WTC11 (cell line): ENCODE measurements around the gene ARG2. TPM values are rescaled to one million over a fixed set of nuclear protein-coding genes. Genes with fewer than 3 reads are reported as not detected.

Experiments used
- ATAC-seq: fragments of 200-7000 bp; cut with Tn5 transposase; 2 replicates; pipeline ENCODE4 v1.10.0; 2021; ENCODE audit warnings: mild to moderate bottlenecking, moderate library complexity
- CTCF ChIA-PET: fragments of 300-600 bp; sonication (Branson Sonifier 250); formaldehyde crosslinking; loops from one replicate; lab custom pipeline; 2021; ENCODE audit warnings: antibody characterized with exemption; lab: Charles Lee
- POLR2A ChIA-PET: fragments of 350-600 bp; sonication (Branson Sonifier 250); formaldehyde crosslinking; loops from one replicate; lab custom pipeline; 2021; ENCODE audit warnings: antibody characterized with exemption; lab: Charles Lee
- DNase-seq: peaks from one replicate; pipeline ENCODE4 v3.0.0; 2021; ENCODE audit warnings: low spot score
- H3K27ac Mint-ChIP-seq: 2 replicates; pipeline ENCODE4 v1.8.0; 2021; ENCODE audit warnings: mixed read lengths
- H3K27me3 Mint-ChIP-seq: 2 replicates; pipeline ENCODE4 v1.8.0; 2021; ENCODE audit warnings: low read depth, mild to moderate bottlenecking, moderate library complexity, mixed read lengths
- H3K36me3 Mint-ChIP-seq: 2 replicates; pipeline ENCODE4 v1.8.0; 2021; ENCODE audit warnings: mixed read lengths
- H3K4me1 Mint-ChIP-seq: 2 replicates; pipeline ENCODE4 v1.8.0; 2022; ENCODE audit warnings: mixed read lengths
- H3K4me3 Mint-ChIP-seq: 2 replicates; pipeline ENCODE4 v1.8.0; 2021; ENCODE audit warnings: mild to moderate bottlenecking, moderate library complexity, mixed read lengths
- H3K9me3 Mint-ChIP-seq: 2 replicates; pipeline ENCODE4 v1.8.0; 2021; ENCODE audit warnings: mixed read lengths
- CBFB ChIP-seq: sonication (generic); formaldehyde crosslinking; IDR thresholded peaks from 2 replicates; pipeline ENCODE4 v1.8.1; 2022; ENCODE audit warnings: mild to moderate bottlenecking, low read depth, missing genetic modification reagents
- EMX1 ChIP-seq: fragments of 250-450 bp; sonication (Bioruptor Pico); IDR thresholded peaks from 2 replicates; pipeline ENCODE4 v1.8.0; 2021; ENCODE audit warnings: mild to moderate bottlenecking
- FOXP1 ChIP-seq: sonication (generic); formaldehyde crosslinking; IDR thresholded peaks from 2 replicates; pipeline ENCODE4 v1.8.0; 2022; ENCODE audit warnings: missing genetic modification reagents, mild to moderate bottlenecking, moderate library complexity, borderline replicate concordance
- GRHL2 ChIP-seq: fragments of 250-450 bp; sonication (Bioruptor Pico); IDR thresholded peaks from 2 replicates; pipeline ENCODE4 v1.8.0; 2022; ENCODE audit warnings: mild to moderate bottlenecking, moderate library complexity; ENCODE audit not compliant: insufficient replicate concordance, severe bottlenecking
- HMGA2 ChIP-seq: fragments of 250-450 bp; sonication (Bioruptor Pico); IDR thresholded peaks from 2 replicates; pipeline ENCODE4 v1.4.0; 2021; ENCODE audit warnings: mild to moderate bottlenecking, moderate library complexity
- JUN ChIP-seq: sonication (generic); formaldehyde crosslinking; IDR thresholded peaks from 2 replicates; pipeline ENCODE4 v1.8.0; 2023; ENCODE audit warnings: mild to moderate bottlenecking, missing genetic modification reagents
- NFATC4 ChIP-seq: fragments of 250-450 bp; sonication (Bioruptor Pico); IDR thresholded peaks from 2 replicates; pipeline ENCODE4 v1.9.0; 2021; ENCODE audit warnings: mild to moderate bottlenecking
- NFYB ChIP-seq: sonication (generic); formaldehyde crosslinking; conservative IDR thresholded peaks from 2 replicates; pipeline ENCODE4 v1.8.0; 2022; ENCODE audit warnings: low read depth, missing genetic modification reagents
- RORB ChIP-seq: fragments of 250-450 bp; sonication (Bioruptor Pico); IDR thresholded peaks from 2 replicates; pipeline ENCODE4 v1.9.0; 2021; ENCODE audit warnings: mild to moderate bottlenecking
- SP1 ChIP-seq: sonication (generic); formaldehyde crosslinking; conservative IDR thresholded peaks from 2 replicates; pipeline ENCODE4 v1.8.1; 2022; ENCODE audit warnings: missing genetic modification reagents
- TCF7 ChIP-seq: sonication (generic); formaldehyde crosslinking; IDR thresholded peaks from 2 replicates; pipeline ENCODE4 v1.8.0; 2022; ENCODE audit warnings: mild to moderate bottlenecking, low read depth, missing genetic modification reagents, moderate library complexity
- ZNF121 ChIP-seq: sonication (generic); formaldehyde crosslinking; IDR thresholded peaks from 2 replicates; pipeline ENCODE4 v1.8.0; 2023; ENCODE audit warnings: missing genetic modification reagents
- ZNF219 ChIP-seq: sonication (generic); formaldehyde crosslinking; IDR thresholded peaks from 2 replicates; pipeline ENCODE4 v1.8.0; 2023; ENCODE audit warnings: missing genetic modification reagents, mild to moderate bottlenecking, borderline replicate concordance
- ZNF396 ChIP-seq: fragments of 250-450 bp; sonication (Bioruptor Pico); IDR thresholded peaks from 2 replicates; pipeline ENCODE4 v1.8.0; 2021; ENCODE audit warnings: mild to moderate bottlenecking, moderate library complexity, borderline replicate concordance
- total RNA-seq: library from RNA; stranded (reverse); gene quantifications from 3 replicates; pipeline ENCODE4 v1.2.3, GENCODE V29; 2021
- TF ChIP-seq, protein P1 (sequence below): fragments of 250-450 bp; sonication (Bioruptor Pico); IDR thresholded peaks from 2 replicates; pipeline ENCODE4 v1.9.0; 2021; ENCODE audit warnings: mild to moderate bottlenecking
- TF ChIP-seq, protein P2 (sequence below): fragments of 250-450 bp; sonication (Bioruptor Pico); IDR thresholded peaks from 2 replicates; pipeline ENCODE4 v2.1.2; 2022; ENCODE audit warnings: mild to moderate bottlenecking, moderate library complexity
- TF ChIP-seq, protein P3 (sequence below): sonication (generic); formaldehyde crosslinking; IDR thresholded peaks from 2 replicates; pipeline ENCODE4 v1.8.0; 2022; ENCODE audit warnings: mild to moderate bottlenecking, missing genetic modification reagents
- TF ChIP-seq, protein P4 (sequence below): sonication (generic); formaldehyde crosslinking; conservative IDR thresholded peaks from 2 replicates; pipeline ENCODE4 v1.8.1; 2023; ENCODE audit warnings: mild to moderate bottlenecking, low read depth, missing genetic modification reagents, moderate library complexity
- TF ChIP-seq, protein P5 (sequence below): sonication (generic); formaldehyde crosslinking; IDR thresholded peaks from 2 replicates; pipeline ENCODE4 v1.8.1; 2022; ENCODE audit warnings: mild to moderate bottlenecking, moderate library complexity, missing genetic modification reagents
- TF ChIP-seq, protein P6 (sequence below): sonication (generic); formaldehyde crosslinking; IDR thresholded peaks from 2 replicates; pipeline ENCODE4 v1.8.0; 2022; ENCODE audit warnings: mild to moderate bottlenecking, missing genetic modification reagents
- TF ChIP-seq, protein P7 (sequence below): sonication (generic); formaldehyde crosslinking; IDR thresholded peaks from 2 replicates; pipeline ENCODE4 v1.8.1; 2023; ENCODE audit warnings: mild to moderate bottlenecking, missing genetic modification reagents, moderate library complexity
- TF ChIP-seq, protein P8 (sequence below): sonication (generic); formaldehyde crosslinking; IDR thresholded peaks from 2 replicates; pipeline ENCODE4 v1.8.1; 2023; ENCODE audit warnings: mild to moderate bottlenecking, missing genetic modification reagents, moderate library complexity
- TF ChIP-seq, protein P9 (sequence below): fragments of 250-450 bp; sonication (Bioruptor Pico); IDR thresholded peaks from 2 replicates; pipeline ENCODE4 v1.9.0; 2021; ENCODE audit warnings: mild to moderate bottlenecking

Gene ARG2
- total RNA-seq, 1 experiment from 2014 or later: 29.8 TPM

DNA sequence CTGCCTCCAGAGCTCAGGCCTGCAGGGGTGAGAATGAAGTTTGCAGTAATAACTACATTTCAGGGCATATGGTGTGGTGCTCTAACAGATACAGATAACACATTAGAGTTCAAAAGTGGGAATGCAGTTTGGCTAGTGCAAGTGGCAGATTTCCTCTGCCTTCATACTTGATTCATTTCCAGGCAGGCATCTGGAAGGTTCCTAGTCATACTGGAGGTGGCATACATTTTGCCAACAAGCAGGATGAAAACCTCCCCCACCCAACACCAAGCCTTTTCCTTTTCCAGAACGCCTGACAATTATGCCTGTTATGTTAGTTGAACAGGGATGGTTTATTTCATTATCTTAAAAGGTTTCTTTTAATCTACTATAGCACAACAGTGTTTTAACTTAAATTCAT is 30.4 kb downstream of the ARG2 start (continued):
- TF ChIP-seq, protein P1, sequence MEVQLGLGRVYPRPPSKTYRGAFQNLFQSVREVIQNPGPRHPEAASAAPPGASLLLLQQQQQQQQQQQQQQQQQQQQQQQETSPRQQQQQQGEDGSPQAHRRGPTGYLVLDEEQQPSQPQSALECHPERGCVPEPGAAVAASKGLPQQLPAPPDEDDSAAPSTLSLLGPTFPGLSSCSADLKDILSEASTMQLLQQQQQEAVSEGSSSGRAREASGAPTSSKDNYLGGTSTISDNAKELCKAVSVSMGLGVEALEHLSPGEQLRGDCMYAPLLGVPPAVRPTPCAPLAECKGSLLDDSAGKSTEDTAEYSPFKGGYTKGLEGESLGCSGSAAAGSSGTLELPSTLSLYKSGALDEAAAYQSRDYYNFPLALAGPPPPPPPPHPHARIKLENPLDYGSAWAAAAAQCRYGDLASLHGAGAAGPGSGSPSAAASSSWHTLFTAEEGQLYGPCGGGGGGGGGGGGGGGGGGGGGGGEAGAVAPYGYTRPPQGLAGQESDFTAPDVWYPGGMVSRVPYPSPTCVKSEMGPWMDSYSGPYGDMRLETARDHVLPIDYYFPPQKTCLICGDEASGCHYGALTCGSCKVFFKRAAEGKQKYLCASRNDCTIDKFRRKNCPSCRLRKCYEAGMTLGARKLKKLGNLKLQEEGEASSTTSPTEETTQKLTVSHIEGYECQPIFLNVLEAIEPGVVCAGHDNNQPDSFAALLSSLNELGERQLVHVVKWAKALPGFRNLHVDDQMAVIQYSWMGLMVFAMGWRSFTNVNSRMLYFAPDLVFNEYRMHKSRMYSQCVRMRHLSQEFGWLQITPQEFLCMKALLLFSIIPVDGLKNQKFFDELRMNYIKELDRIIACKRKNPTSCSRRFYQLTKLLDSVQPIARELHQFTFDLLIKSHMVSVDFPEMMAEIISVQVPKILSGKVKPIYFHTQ: no peak
- TF ChIP-seq, protein P2, sequence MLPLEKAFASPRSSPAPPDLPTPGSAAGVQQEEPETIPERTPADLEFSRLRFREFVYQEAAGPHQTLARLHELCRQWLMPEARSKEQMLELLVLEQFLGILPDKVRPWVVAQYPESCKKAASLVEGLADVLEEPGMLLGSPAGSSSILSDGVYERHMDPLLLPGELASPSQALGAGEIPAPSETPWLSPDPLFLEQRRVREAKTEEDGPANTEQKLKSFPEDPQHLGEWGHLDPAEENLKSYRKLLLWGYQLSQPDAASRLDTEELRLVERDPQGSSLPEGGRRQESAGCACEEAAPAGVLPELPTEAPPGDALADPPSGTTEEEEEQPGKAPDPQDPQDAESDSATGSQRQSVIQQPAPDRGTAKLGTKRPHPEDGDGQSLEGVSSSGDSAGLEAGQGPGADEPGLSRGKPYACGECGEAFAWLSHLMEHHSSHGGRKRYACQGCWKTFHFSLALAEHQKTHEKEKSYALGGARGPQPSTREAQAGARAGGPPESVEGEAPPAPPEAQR (CRISPR knock-in tag): no peak
- TF ChIP-seq NFATC4 (no peak), ZNF121 (CRISPR knock-in tag) (no peak), TCF7 (no peak), ZNF396 (CRISPR knock-in tag) (no peak), FOXP1 (CRISPR knock-in tag) (no peak), JUN (CRISPR knock-in tag) (no peak), RORB (CRISPR knock-in tag) (no peak), ZNF219 (no peak), CBFB (no peak), GRHL2 (CRISPR knock-in tag) (no peak)
- TF ChIP-seq, protein P3, sequence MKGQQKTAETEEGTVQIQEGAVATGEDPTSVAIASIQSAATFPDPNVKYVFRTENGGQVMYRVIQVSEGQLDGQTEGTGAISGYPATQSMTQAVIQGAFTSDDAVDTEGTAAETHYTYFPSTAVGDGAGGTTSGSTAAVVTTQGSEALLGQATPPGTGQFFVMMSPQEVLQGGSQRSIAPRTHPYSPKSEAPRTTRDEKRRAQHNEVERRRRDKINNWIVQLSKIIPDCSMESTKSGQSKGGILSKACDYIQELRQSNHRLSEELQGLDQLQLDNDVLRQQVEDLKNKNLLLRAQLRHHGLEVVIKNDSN (CRISPR knock-in tag): no peak
- TF ChIP-seq, protein P4, sequence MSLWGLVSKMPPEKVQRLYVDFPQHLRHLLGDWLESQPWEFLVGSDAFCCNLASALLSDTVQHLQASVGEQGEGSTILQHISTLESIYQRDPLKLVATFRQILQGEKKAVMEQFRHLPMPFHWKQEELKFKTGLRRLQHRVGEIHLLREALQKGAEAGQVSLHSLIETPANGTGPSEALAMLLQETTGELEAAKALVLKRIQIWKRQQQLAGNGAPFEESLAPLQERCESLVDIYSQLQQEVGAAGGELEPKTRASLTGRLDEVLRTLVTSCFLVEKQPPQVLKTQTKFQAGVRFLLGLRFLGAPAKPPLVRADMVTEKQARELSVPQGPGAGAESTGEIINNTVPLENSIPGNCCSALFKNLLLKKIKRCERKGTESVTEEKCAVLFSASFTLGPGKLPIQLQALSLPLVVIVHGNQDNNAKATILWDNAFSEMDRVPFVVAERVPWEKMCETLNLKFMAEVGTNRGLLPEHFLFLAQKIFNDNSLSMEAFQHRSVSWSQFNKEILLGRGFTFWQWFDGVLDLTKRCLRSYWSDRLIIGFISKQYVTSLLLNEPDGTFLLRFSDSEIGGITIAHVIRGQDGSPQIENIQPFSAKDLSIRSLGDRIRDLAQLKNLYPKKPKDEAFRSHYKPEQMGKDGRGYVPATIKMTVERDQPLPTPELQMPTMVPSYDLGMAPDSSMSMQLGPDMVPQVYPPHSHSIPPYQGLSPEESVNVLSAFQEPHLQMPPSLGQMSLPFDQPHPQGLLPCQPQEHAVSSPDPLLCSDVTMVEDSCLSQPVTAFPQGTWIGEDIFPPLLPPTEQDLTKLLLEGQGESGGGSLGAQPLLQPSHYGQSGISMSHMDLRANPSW: no peak
- TF ChIP-seq, protein P5, sequence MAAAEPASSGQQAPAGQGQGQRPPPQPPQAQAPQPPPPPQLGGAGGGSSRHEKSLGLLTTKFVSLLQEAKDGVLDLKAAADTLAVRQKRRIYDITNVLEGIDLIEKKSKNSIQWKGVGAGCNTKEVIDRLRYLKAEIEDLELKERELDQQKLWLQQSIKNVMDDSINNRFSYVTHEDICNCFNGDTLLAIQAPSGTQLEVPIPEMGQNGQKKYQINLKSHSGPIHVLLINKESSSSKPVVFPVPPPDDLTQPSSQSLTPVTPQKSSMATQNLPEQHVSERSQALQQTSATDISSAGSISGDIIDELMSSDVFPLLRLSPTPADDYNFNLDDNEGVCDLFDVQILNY (CRISPR knock-in tag): no peak
- TF ChIP-seq, protein P6, sequence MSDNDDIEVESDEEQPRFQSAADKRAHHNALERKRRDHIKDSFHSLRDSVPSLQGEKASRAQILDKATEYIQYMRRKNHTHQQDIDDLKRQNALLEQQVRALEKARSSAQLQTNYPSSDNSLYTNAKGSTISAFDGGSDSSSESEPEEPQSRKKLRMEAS (CRISPR knock-in tag): no peak

DNA sequence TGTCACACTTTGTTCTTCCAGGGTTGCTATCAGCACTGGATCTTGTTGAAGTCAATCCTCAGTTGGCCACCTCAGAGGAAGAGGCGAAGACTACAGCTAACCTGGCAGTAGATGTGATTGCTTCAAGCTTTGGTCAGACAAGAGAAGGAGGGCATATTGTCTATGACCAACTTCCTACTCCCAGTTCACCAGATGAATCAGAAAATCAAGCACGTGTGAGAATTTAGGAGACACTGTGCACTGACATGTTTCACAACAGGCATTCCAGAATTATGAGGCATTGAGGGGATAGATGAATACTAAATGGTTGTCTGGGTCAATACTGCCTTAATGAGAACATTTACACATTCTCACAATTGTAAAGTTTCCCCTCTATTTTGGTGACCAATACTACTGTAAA is 31.0 kb downstream of the ARG2 start:
- ATAC-seq (no peak), DNase-seq (no peak)
- no peaks in the 10 kb centered on the region for H3K9me3 Mint-ChIP-seq
- peaks cover 64% of the 10 kb centered on the region for H3K36me3 Mint-ChIP-seq
- H3K27me3 Mint-ChIP-seq: no peaks in the 10 kb centered on the region
- POLR2A ChIA-PET: no interaction called here
- no peak overlapping the region for H3K4me3 Mint-ChIP-seq
- H3K4me1 Mint-ChIP-seq: no peaks in the 10 kb centered on the region
- CTCF ChIA-PET: interaction anchor here (1.4 to 1.5 kb wide), 2 partner anchors 54 to 223 kb away, joined by 3 to 5 read pairs; no protein-coding TSS in a partner anchor
- no peak overlapping the region for H3K27ac Mint-ChIP-seq
- no peak for TF ChIP-seq EMX1 (CRISPR knock-in tag)
- no peak for TF ChIP-seq HMGA2 (CRISPR knock-in tag)
- no peak for TF ChIP-seq SP1 (CRISPR knock-in tag)
- no peak for TF ChIP-seq NFATC4
- TF ChIP-seq, protein P1: no peak
- TF ChIP-seq, protein P7, sequence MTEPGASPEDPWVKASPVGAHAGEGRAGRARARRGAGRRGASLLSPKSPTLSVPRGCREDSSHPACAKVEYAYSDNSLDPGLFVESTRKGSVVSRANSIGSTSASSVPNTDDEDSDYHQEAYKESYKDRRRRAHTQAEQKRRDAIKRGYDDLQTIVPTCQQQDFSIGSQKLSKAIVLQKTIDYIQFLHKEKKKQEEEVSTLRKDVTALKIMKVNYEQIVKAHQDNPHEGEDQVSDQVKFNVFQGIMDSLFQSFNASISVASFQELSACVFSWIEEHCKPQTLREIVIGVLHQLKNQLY (CRISPR knock-in tag): no peak
- no peak for TF ChIP-seq NFYB (CRISPR knock-in tag)
- TF ChIP-seq, protein P8, sequence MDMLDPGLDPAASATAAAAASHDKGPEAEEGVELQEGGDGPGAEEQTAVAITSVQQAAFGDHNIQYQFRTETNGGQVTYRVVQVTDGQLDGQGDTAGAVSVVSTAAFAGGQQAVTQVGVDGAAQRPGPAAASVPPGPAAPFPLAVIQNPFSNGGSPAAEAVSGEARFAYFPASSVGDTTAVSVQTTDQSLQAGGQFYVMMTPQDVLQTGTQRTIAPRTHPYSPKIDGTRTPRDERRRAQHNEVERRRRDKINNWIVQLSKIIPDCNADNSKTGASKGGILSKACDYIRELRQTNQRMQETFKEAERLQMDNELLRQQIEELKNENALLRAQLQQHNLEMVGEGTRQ: no peak
- TF ChIP-seq, protein P9, sequence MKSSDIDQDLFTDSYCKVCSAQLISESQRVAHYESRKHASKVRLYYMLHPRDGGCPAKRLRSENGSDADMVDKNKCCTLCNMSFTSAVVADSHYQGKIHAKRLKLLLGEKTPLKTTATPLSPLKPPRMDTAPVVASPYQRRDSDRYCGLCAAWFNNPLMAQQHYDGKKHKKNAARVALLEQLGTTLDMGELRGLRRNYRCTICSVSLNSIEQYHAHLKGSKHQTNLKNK (CRISPR knock-in tag): no peak
